ENCODE results near the gene TIAM2. TPM values are rescaled to one million over a fixed set of nuclear protein-coding genes. Genes with fewer than 3 reads are reported as not detected.
"Not testable (repeated sequence)": the region's sequence is repeated elsewhere in the genome, so short reads cannot be mapped to it uniquely, and the experiment has no call there.

Gene TIAM2
- total and polyA plus RNA-seq, 4 donors = 1.6 to 19.9 (median 11.6) TPM

GRCh38 chr6:155268088-155268867 is 273.2 kb downstream of the TIAM2 start:
- H3K36me3 ChIP-seq (ENCODE audit: control insufficient read depth in 1 of 2, insufficient read depth in 2 of 2, low read length in 1 of 2); H3K27me3 ChIP-seq (ENCODE audit: control insufficient read depth in 1 of 2, insufficient read depth in 2 of 2, low read length in 1 of 2); H3K9me3 ChIP-seq (ENCODE audit: control insufficient read depth, low read length); DNase-seq; H3K4me3 ChIP-seq (ENCODE audit: low read length in 2 of 2); H3K4me1 ChIP-seq (ENCODE audit: control insufficient read depth in 1 of 2, insufficient read depth in 2 of 2, low read length in 2 of 2); ATAC-seq (ENCODE audit: low FRiP score); intact Hi-C loops (cut with DNase I); H3K27ac ChIP-seq (ENCODE audit: low read depth in 1 of 2, low read length in 2 of 2): not testable (repeated sequence)
- WGBS, 2 donors = 89 to 94% methylated on average over 3 of the region's 5 CpGs

GRCh38 chr6:155269765-155270164 is 274.6 kb downstream of the TIAM2 start:
- DNase-seq = no peak

DNA sequence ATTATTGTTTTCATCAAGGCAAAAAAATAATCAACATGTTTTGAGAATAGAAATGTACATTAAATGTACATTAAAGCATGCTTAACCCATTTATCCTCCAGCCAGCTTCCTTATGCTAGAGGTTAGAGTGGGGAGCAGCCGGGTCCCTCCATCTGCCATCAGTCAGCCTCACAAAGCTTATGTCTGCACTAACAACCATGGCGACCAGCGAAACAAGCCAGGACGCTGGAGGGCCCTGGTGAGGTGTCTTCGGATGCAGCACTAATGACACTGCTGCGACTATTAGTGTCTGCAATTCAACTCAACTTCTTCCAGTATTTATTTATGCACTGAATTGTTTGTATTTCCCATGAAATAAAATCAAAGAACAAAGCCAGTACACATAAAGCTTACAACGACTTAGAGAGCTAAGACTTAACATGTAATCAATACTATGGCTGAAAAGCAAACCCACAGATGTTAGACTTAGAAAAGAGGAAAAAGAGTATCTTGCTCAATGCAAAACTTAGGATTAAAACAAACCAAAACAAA is 275.5 kb downstream of the TIAM2 start:
- Histone ChIP-seq H3K36me3 (ENCODE audit: control insufficient read depth in 1 of 2, insufficient read depth in 2 of 2, low read length in 1 of 2) (no peaks in the 10 kb centered on the region), H3K27me3 (ENCODE audit: control insufficient read depth in 1 of 2, insufficient read depth in 2 of 2, low read length in 1 of 2) (no peaks in the 10 kb centered on the region), H3K9me3 (ENCODE audit: control insufficient read depth, low read length) (no peaks in the 10 kb centered on the region), H3K4me1 (ENCODE audit: control insufficient read depth in 1 of 2, insufficient read depth in 2 of 2, low read length in 2 of 2) (peaks cover 0 to 2% of the 10 kb centered on the region in 2 donors), H3K4me3 (ENCODE audit: low read length in 2 of 2) (no peak overlapping the region), H3K27ac (ENCODE audit: low read depth in 1 of 2, low read length in 2 of 2) (no peak overlapping the region)
- DNase-seq (no peak), ATAC-seq (ENCODE audit: low FRiP score) (no peak)
- intact Hi-C loops (cut with DNase I) = no loop called here
- 93% methylated on average over 7 of the region's 7 CpGs for WGBS, 2 donors

More at GRCh38 chr6:155269765-155270164, 274.6 kb downstream of the TIAM2 start:
- Histone ChIP-seq H3K4me1 (ENCODE audit: control insufficient read depth in 1 of 2, insufficient read depth in 2 of 2, low read length in 2 of 2) (peaks cover 0 to 2% of the 10 kb centered on the region in 2 donors), H3K27ac (ENCODE audit: low read depth in 1 of 2, low read length in 2 of 2) (no peak overlapping the region), H3K4me3 (ENCODE audit: low read length in 2 of 2) (no peak overlapping the region), H3K9me3 (ENCODE audit: control insufficient read depth, low read length) (no peaks in the 10 kb centered on the region), H3K27me3 (ENCODE audit: control insufficient read depth in 1 of 2, insufficient read depth in 2 of 2, low read length in 1 of 2) (no peaks in the 10 kb centered on the region), H3K36me3 (ENCODE audit: control insufficient read depth in 1 of 2, insufficient read depth in 2 of 2, low read length in 1 of 2) (peaks cover 0 to 2% of the 10 kb centered on the region in 2 donors)
- intact Hi-C loops (cut with DNase I) = no loop called here
- ATAC-seq (ENCODE audit: low FRiP score) = no peak
- WGBS, 2 donors = 65 to 84% methylated on average over 3 of the region's 3 CpGs

DNA sequence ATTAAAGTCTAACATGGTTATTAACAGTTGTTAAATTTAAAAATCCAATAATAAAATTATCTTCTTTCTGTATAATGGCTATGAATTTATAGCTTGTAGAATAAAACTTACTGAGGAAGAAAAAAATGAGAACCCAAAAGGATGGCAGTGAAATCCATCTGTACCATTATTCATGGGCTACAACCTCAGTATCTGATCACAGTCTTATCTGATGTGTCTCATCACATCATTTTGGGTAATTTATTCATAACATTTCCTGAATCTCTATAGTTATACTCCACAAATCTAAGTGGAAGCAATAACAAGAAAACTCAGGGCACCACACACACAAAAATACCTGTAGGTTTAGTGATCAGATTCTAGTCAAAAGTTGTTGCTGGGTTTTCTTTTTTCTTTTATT is 276.0 kb downstream of the TIAM2 start:
- Histone ChIP-seq H3K4me1 (ENCODE audit: control insufficient read depth in 1 of 2, insufficient read depth in 2 of 2, low read length in 2 of 2) (peaks cover 0 to 2% of the 10 kb centered on the region in 2 donors), H3K36me3 (ENCODE audit: control insufficient read depth in 1 of 2, insufficient read depth in 2 of 2, low read length in 1 of 2) (no peaks in the 10 kb centered on the region), H3K4me3 (ENCODE audit: low read length in 2 of 2) (no peak overlapping the region), H3K27ac (ENCODE audit: low read depth in 1 of 2, low read length in 2 of 2) (no peak overlapping the region), H3K27me3 (ENCODE audit: control insufficient read depth in 1 of 2, insufficient read depth in 2 of 2, low read length in 1 of 2) (no peaks in the 10 kb centered on the region), H3K9me3 (ENCODE audit: control insufficient read depth, low read length) (no peaks in the 10 kb centered on the region)
- intact Hi-C loops (cut with DNase I) = no loop called here
- ATAC-seq (ENCODE audit: low FRiP score) (no peak), DNase-seq (no peak)

GRCh38 chr6:155272353-155273232 is 277.5 kb downstream of the TIAM2 start:
- no peaks in the 10 kb centered on the region for H3K27me3 ChIP-seq (ENCODE audit: control insufficient read depth in 1 of 2, insufficient read depth in 2 of 2, low read length in 1 of 2)
- no peaks in the 10 kb centered on the region for H3K36me3 ChIP-seq (ENCODE audit: control insufficient read depth in 1 of 2, insufficient read depth in 2 of 2, low read length in 1 of 2)
- WGBS, 2 donors = 73 to 80% methylated on average over 8 of the region's 8 CpGs
- no peaks in the 10 kb centered on the region for H3K9me3 ChIP-seq (ENCODE audit: control insufficient read depth, low read length)
- DNase-seq (no peak), ATAC-seq (ENCODE audit: low FRiP score) (no peak)
- intact Hi-C loops (cut with DNase I) = no loop called here
- H3K4me3 ChIP-seq (ENCODE audit: low read length in 2 of 2) = no peak overlapping the region
- no peak overlapping the region for H3K27ac ChIP-seq (ENCODE audit: low read depth in 1 of 2, low read length in 2 of 2)
- H3K4me1 ChIP-seq (ENCODE audit: control insufficient read depth in 1 of 2, insufficient read depth in 2 of 2, low read length in 2 of 2) = peaks cover 0 to 2% of the 10 kb centered on the region in 2 donors

DNA sequence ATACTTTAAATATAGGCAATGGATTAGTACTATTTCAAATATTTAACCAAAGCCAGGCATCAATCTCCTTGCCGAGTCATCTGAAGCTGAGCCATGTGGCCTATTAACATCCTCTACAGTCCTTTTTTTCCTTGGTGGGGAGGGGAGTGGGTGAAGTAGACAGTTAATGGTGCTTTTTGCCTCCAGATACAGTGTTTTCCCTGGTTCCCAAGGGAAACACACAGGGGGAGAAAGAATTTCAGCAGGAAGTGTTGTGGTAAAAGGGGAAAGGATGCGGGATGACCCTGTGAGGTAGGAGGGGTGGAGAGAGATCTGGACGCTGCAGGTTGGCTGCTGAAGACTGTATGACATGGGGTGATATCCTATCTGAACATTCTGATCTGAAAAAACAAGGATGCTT is 278.3 kb downstream of the TIAM2 start:
- WGBS, 2 donors = 41 to 47% methylated on average over 3 of the region's 3 CpGs
- H3K27ac ChIP-seq (ENCODE audit: low read depth in 1 of 2, low read length in 2 of 2) = no peak overlapping the region
- ATAC-seq (ENCODE audit: low FRiP score) = no peak
- intact Hi-C loops (cut with DNase I) = no loop called here
- H3K9me3 ChIP-seq (ENCODE audit: control insufficient read depth, low read length) = no peaks in the 10 kb centered on the region
- H3K4me3 ChIP-seq (ENCODE audit: low read length in 2 of 2) = no peak overlapping the region
- no peaks in the 10 kb centered on the region for H3K27me3 ChIP-seq (ENCODE audit: control insufficient read depth in 1 of 2, insufficient read depth in 2 of 2, low read length in 1 of 2)
- DNase-seq = no peak
- peaks cover 0 to 2% of the 10 kb centered on the region in 2 donors for H3K4me1 ChIP-seq (ENCODE audit: control insufficient read depth in 1 of 2, insufficient read depth in 2 of 2, low read length in 2 of 2)
- H3K36me3 ChIP-seq (ENCODE audit: control insufficient read depth in 1 of 2, insufficient read depth in 2 of 2, low read length in 1 of 2) = no peaks in the 10 kb centered on the region

GRCh38 chr6:155274106-155274505 is 279.0 kb downstream of the TIAM2 start:
- WGBS, 2 donors = 22 to 31% methylated on average over 2 of the region's 2 CpGs
- H3K4me1 ChIP-seq (ENCODE audit: control insufficient read depth in 1 of 2, insufficient read depth in 2 of 2, low read length in 2 of 2) = peaks cover 0 to 2% of the 10 kb centered on the region in 2 donors
- DNase-seq (no peak), ATAC-seq (ENCODE audit: low FRiP score) (no peak)
- H3K36me3 ChIP-seq (ENCODE audit: control insufficient read depth in 1 of 2, insufficient read depth in 2 of 2, low read length in 1 of 2) = no peaks in the 10 kb centered on the region
- no peaks in the 10 kb centered on the region for H3K9me3 ChIP-seq (ENCODE audit: control insufficient read depth, low read length)
- no peak overlapping the region for H3K4me3 ChIP-seq (ENCODE audit: low read length in 2 of 2)
- no peaks in the 10 kb centered on the region for H3K27me3 ChIP-seq (ENCODE audit: control insufficient read depth in 1 of 2, insufficient read depth in 2 of 2, low read length in 1 of 2)
- intact Hi-C loops (cut with DNase I) = no loop called here
- H3K27ac ChIP-seq (ENCODE audit: low read depth in 1 of 2, low read length in 2 of 2) = peak overlapping the region in 1 of 2 donors; percentile 49

GRCh38 chr6:155274533-155274932 is 279.4 kb downstream of the TIAM2 start:
- no peak for ATAC-seq (ENCODE audit: low FRiP score)
- 35 to 47% methylated on average over 1 of the region's 1 CpG for WGBS, 2 donors
- Histone ChIP-seq H3K9me3 (ENCODE audit: control insufficient read depth, low read length) (no peaks in the 10 kb centered on the region), H3K27ac (ENCODE audit: low read depth in 1 of 2, low read length in 2 of 2) (peak overlapping the region in 1 of 2 donors; percentile 49), H3K4me3 (ENCODE audit: low read length in 2 of 2) (no peak overlapping the region), H3K4me1 (ENCODE audit: control insufficient read depth in 1 of 2, insufficient read depth in 2 of 2, low read length in 2 of 2) (peaks cover 0 to 3% of the 10 kb centered on the region in 2 donors), H3K36me3 (ENCODE audit: control insufficient read depth in 1 of 2, insufficient read depth in 2 of 2, low read length in 1 of 2) (no peaks in the 10 kb centered on the region), H3K27me3 (ENCODE audit: control insufficient read depth in 1 of 2, insufficient read depth in 2 of 2, low read length in 1 of 2) (no peaks in the 10 kb centered on the region)
- intact Hi-C loops (cut with DNase I) = no loop called here
- DNase-seq = no peak

All from aorta (tissue), 5 donors.